Panc1 (cell line): Measurements from ENCODE around the gene UGT1A7. TPM values are rescaled to one million over a fixed set of nuclear protein-coding genes. Genes with fewer than 3 reads are reported as not detected.

Experiments used
- ATAC-seq: fragments of 200-7000 bp; cut with Tn5 transposase; 2 replicates; pipeline ENCODE4 v1.9.1; 2020; ENCODE audit warnings: mild to moderate bottlenecking, moderate library complexity
- BruUV-seq: library from RNA; stranded (reverse); fragments of 400-500 nt; replicated peaks from 2 replicates; lab custom pipeline; 2021; lab: Mats Ljungman, UMichigan
- CTCF ChIA-PET: fragments of 300-600 bp; sonication (Branson Sonifier 250); formaldehyde crosslinking; loops from one replicate; lab custom pipeline; 2022; ENCODE audit warnings: antibody characterized with exemption; lab: Charles Lee
- POLR2A ChIA-PET: fragments of 300-600 bp; sonication (Branson Sonifier 250); formaldehyde crosslinking; loops from one replicate; lab custom pipeline; 2022; ENCODE audit warnings: antibody characterized with exemption; lab: Charles Lee
- DNase-seq: peaks from one replicate; pipeline ENCODE4 v3.0.0-alpha.2; 2010; ENCODE audit warnings: low read depth, low spot score
- H3K27ac ChIP-seq: 2 replicates; pipeline ENCODE4 v1.5.1; 2011; ENCODE audit warnings: mild to moderate bottlenecking, low read length, inconsistent platforms
- H3K27me3 ChIP-seq: fragments of 200-500 bp; sonication (Bioruptor generic); 2 replicates; pipeline ENCODE4 v1.6.0; 2014; ENCODE audit warnings: low read length, inconsistent platforms; ENCODE audit not compliant: control insufficient read depth, insufficient read depth
- H3K36me3 ChIP-seq: fragments of 200-500 bp; sonication (Bioruptor generic); 2 replicates; pipeline ENCODE4 v1.5.1; 2014; ENCODE audit warnings: inconsistent platforms, mild to moderate bottlenecking, low read length, moderate library complexity; ENCODE audit not compliant: control insufficient read depth, insufficient read depth
- H3K4me1 ChIP-seq: 2 replicates; pipeline ENCODE4 v1.5.1; 2011; ENCODE audit warnings: inconsistent platforms, mild to moderate bottlenecking, low read length, moderate library complexity; ENCODE audit not compliant: control insufficient read depth, insufficient read depth
- H3K4me3 ChIP-seq, 2 experiments: 2 replicates each; pipeline ENCODE4 v1.5.1; 2011 to 2012; ENCODE audit warnings: low read depth in 2 of 2, low read length in 2 of 2, mild to moderate bottlenecking in 2 of 2, inconsistent platforms in 1 of 2, moderate library complexity in 1 of 2
- H3K9me3 ChIP-seq: fragments of 200-500 bp; sonication (Bioruptor generic); 2 replicates; pipeline ENCODE4 v1.5.1; 2014; ENCODE audit warnings: low read depth, mild to moderate bottlenecking, inconsistent platforms, low read length, moderate library complexity; ENCODE audit not compliant: control insufficient read depth, insufficient read depth
- POLR2AphosphoS5 ChIP-seq: IDR thresholded peaks from 2 replicates; pipeline ENCODE4 v1.6.1; 2012; ENCODE audit warnings: mild to moderate bottlenecking, low read depth, low read length, moderate library complexity
- SIN3A ChIP-seq: IDR thresholded peaks from 2 replicates; pipeline ENCODE4 v1.6.1; 2012; ENCODE audit warnings: low read depth, mild to moderate bottlenecking, low read length, moderate library complexity, borderline replicate concordance; ENCODE audit not compliant: insufficient read depth
- TCF7L2 ChIP-seq: IDR thresholded peaks from 2 replicates; pipeline ENCODE4 v1.6.1; 2011; ENCODE audit warnings: mild to moderate bottlenecking, low read depth, low read length, inconsistent platforms
- in situ Hi-C: cut with HindIII; loops from 2 replicates; pipeline ENCODE4 v1.10.0; 2016; ENCODE audit warnings: low sequenced_read_pairs, low pct_unique_long_range_greater_than_20kb
- intact Hi-C: fragments of 100-400 bp; cut with micrococcal nuclease; formaldehyde crosslinking; loops from one replicate; pipeline ENCODE4 v1.10.0; 2022; ENCODE audit not compliant: unreplicated experiment
- total RNA-seq: library from RNA; stranded (reverse); gene quantifications from one replicate; pipeline ENCODE4 v1.2.1, GENCODE V29; 2021; ENCODE audit not compliant: unreplicated experiment
- TF ChIP-seq, protein P1 (sequence below): fragments of 450-650 bp; IDR thresholded peaks from 2 replicates; pipeline ENCODE4 v1.5.1; 2017; ENCODE audit warnings: mild to moderate bottlenecking
- TF ChIP-seq, protein P2 (sequence below), 2 experiments: IDR thresholded peaks; 2 replicates each; pipeline ENCODE4 v1.6.1; 2011 to 2012; ENCODE audit warnings: low read depth in 2 of 2, control low read depth in 1 of 2, low read length in 1 of 2, mild to moderate bottlenecking in 1 of 2, moderate library complexity in 1 of 2; ENCODE audit not compliant: insufficient read depth in 1 of 2

Gene UGT1A7
- total RNA-seq, 1 experiment from 2014 or later: not detected

- Histone ChIP-seq H3K4me1 (no peaks in the 10 kb centered on the region), H3K9me3 (no peaks in the 10 kb centered on the region), H3K27me3 (no peaks in the 10 kb centered on the region), H3K36me3 (no peaks in the 10 kb centered on the region), H3K4me3 (no peak overlapping the region), H3K27ac (no peak overlapping the region)
- BruUV-seq: no TSS peak
- intact Hi-C loops: no loop called here
- DNase-seq: no peak
- TF ChIP-seq SIN3A (no peak), TCF7L2 (no peak), POLR2AphosphoS5 (no peak)
- TF ChIP-seq, protein P1, sequence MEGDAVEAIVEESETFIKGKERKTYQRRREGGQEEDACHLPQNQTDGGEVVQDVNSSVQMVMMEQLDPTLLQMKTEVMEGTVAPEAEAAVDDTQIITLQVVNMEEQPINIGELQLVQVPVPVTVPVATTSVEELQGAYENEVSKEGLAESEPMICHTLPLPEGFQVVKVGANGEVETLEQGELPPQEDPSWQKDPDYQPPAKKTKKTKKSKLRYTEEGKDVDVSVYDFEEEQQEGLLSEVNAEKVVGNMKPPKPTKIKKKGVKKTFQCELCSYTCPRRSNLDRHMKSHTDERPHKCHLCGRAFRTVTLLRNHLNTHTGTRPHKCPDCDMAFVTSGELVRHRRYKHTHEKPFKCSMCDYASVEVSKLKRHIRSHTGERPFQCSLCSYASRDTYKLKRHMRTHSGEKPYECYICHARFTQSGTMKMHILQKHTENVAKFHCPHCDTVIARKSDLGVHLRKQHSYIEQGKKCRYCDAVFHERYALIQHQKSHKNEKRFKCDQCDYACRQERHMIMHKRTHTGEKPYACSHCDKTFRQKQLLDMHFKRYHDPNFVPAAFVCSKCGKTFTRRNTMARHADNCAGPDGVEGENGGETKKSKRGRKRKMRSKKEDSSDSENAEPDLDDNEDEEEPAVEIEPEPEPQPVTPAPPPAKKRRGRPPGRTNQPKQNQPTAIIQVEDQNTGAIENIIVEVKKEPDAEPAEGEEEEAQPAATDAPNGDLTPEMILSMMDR: no peak
- TF ChIP-seq, protein P2, sequence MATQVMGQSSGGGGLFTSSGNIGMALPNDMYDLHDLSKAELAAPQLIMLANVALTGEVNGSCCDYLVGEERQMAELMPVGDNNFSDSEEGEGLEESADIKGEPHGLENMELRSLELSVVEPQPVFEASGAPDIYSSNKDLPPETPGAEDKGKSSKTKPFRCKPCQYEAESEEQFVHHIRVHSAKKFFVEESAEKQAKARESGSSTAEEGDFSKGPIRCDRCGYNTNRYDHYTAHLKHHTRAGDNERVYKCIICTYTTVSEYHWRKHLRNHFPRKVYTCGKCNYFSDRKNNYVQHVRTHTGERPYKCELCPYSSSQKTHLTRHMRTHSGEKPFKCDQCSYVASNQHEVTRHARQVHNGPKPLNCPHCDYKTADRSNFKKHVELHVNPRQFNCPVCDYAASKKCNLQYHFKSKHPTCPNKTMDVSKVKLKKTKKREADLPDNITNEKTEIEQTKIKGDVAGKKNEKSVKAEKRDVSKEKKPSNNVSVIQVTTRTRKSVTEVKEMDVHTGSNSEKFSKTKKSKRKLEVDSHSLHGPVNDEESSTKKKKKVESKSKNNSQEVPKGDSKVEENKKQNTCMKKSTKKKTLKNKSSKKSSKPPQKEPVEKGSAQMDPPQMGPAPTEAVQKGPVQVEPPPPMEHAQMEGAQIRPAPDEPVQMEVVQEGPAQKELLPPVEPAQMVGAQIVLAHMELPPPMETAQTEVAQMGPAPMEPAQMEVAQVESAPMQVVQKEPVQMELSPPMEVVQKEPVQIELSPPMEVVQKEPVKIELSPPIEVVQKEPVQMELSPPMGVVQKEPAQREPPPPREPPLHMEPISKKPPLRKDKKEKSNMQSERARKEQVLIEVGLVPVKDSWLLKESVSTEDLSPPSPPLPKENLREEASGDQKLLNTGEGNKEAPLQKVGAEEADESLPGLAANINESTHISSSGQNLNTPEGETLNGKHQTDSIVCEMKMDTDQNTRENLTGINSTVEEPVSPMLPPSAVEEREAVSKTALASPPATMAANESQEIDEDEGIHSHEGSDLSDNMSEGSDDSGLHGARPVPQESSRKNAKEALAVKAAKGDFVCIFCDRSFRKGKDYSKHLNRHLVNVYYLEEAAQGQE (IDR thresholded peaks at IDR 0.05; ENCODE audit: insufficient read depth in 1 of 2, low read depth in 2 of 2, low read length in 1 of 2): no peak
- ChIA-PET CTCF (no interaction called here), POLR2A (no interaction called here)
- ATAC-seq: no peak
- in situ Hi-C loops: no loop called here
These were observed 107.9 kb downstream of the UGT1A7 start for GRCh38 chr2:233789554-233789953.

DNA sequence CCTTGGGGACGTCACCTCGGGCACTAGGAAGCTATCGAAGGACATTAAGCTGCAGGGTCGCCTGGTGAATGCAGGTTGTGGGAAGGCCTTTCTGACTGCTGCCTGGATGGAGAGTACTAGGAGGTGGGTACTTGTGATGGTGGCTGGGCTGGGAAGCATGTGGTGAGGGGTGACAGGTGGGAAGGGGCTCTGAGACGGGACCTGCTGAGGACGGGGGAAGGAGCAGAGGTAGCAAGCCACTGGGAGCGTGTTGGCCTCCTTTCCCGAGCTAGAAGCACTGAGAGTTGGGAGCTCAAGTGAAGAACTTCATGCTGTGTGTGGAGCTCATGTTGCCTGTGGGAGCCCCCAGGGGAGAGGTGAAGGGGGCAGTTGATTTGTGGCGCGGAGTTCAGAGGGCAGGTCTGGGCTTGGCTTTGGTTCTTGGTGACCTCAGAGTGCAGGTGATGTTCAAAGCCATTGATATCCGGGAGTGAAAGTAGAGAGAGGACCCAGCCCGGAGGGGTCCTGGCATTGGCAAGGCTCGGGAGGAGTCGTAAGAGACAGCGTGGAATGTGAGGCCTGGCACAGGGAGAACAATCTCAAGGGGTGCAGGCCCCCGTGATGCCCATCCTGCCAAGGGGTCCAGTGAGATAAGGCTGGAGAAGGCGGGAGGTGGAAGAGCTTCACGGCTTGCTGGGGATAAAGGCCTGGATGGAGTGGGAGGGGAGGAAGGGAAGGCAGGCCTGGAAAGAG, 109.6 kb downstream of the UGT1A7 start:
- BruUV-seq: no TSS peak
- H3K36me3 ChIP-seq: no peaks in the 10 kb centered on the region
- CTCF ChIA-PET: no interaction called here
- TF ChIP-seq TCF7L2 (no peak), POLR2AphosphoS5 (no peak), SIN3A (no peak)
- TF ChIP-seq, protein P1: no peak
- TF ChIP-seq, protein P2 (IDR thresholded peaks at IDR 0.05; ENCODE audit: insufficient read depth in 1 of 2, low read depth in 2 of 2, low read length in 1 of 2): no peak
- DNase-seq: no peak
- no peaks in the 10 kb centered on the region for H3K27me3 ChIP-seq
- in situ Hi-C loops (no loop called here), intact Hi-C loops (no loop called here)
- no peaks in the 10 kb centered on the region for H3K4me1 ChIP-seq
- POLR2A ChIA-PET: no interaction called here
- H3K4me3 ChIP-seq: no peak overlapping the region
- no peak for ATAC-seq
- H3K27ac ChIP-seq: no peak overlapping the region
- no peaks in the 10 kb centered on the region for H3K9me3 ChIP-seq
